Sigmoid colon (tissue), 4 donors: ENCODE measurements around the gene GRIK3.

Source experiments
- EP300 ChIP-seq, 4 donors: sonication (generic); formaldehyde crosslinking; IDR thresholded peaks; one replicate each; pipeline ENCODE4 v1.6.1; 2017; ENCODE audit warnings: antibody characterized with exemption in 4 of 4
- POLR2A ChIP-seq, 2 donors: fragments of 450-650 bp; IDR thresholded peaks; one replicate each; pipeline ENCODE4 v1.6.1; 2016; ENCODE audit warnings: antibody characterized with exemption in 2 of 2, mild to moderate bottlenecking in 2 of 2, moderate library complexity in 2 of 2
- POLR2AphosphoS5 ChIP-seq, 4 donors: sonication (generic); formaldehyde crosslinking; IDR thresholded peaks; one replicate each; pipeline ENCODE4 v1.6.1; 2017; ENCODE audit warnings: antibody characterized with exemption in 4 of 4
- TF ChIP-seq, protein P1 (sequence below), 4 experiments: fragments of 450-650 bp in 3 of 4; fragments of 200-600 bp in 1 of 4; IDR thresholded peaks; one replicate each; pipeline ENCODE4 v1.5.1; 2016 to 2019; ENCODE audit warnings: antibody characterized with exemption in 4 of 4, mild to moderate bottlenecking in 3 of 4, moderate library complexity in 2 of 4

DNA sequence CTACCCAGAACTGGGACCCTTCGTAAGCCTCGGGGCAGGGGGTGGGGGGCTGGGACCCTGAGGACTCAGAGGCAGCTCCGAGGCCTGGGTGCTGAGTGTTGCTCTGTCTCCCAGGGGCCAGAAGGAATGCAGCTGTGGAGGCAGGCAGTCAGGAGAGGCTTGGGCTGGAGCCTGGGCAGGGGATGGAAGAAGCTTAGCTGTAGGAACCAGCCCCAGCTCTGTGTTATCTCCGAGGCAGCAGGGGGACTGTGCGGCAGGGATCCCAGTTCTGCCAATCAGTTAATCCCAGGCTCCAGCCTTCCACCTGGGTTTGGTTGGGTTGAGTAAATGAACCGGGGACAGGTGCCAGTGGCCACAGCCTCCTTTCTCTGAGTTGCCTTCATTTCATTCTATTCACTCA is 8.2 kb upstream of the GRIK3 start:
- TF ChIP-seq, protein P1, sequence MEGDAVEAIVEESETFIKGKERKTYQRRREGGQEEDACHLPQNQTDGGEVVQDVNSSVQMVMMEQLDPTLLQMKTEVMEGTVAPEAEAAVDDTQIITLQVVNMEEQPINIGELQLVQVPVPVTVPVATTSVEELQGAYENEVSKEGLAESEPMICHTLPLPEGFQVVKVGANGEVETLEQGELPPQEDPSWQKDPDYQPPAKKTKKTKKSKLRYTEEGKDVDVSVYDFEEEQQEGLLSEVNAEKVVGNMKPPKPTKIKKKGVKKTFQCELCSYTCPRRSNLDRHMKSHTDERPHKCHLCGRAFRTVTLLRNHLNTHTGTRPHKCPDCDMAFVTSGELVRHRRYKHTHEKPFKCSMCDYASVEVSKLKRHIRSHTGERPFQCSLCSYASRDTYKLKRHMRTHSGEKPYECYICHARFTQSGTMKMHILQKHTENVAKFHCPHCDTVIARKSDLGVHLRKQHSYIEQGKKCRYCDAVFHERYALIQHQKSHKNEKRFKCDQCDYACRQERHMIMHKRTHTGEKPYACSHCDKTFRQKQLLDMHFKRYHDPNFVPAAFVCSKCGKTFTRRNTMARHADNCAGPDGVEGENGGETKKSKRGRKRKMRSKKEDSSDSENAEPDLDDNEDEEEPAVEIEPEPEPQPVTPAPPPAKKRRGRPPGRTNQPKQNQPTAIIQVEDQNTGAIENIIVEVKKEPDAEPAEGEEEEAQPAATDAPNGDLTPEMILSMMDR (IDR thresholded peaks at IDR 0.05): no peak
- TF ChIP-seq POLR2AphosphoS5 (IDR thresholded peaks at IDR 0.05) (no peak), EP300 (IDR thresholded peaks at IDR 0.05) (no peak), POLR2A (IDR thresholded peaks at IDR 0.05) (no peak)
